Activated T-helper 2 cell treated with anti-CD3 and anti-CD28 coated beads, Interferon-gamma antibody, Interleukin-2, Interleukin-4, amounts not matched to agents 10 μg/mL and 5 μg/mL and 100 μg/mL, durations not matched to agents 14 hours and 24 hours and 36 hours (primary cell): Measurements from ENCODE around the gene ELFN2. TPM values are rescaled to one million over a fixed set of nuclear protein-coding genes. Genes with fewer than 3 reads are reported as not detected.

ENCODE experiments used
- DNase-seq: peaks from one replicate; pipeline ENCODE4 v3.0.0; 2021; ENCODE audit warnings: low spot score
- H3K27ac Mint-ChIP-seq: one replicate; pipeline ENCODE4 v1.8.0; 2021; ENCODE audit warnings: mixed read lengths
- H3K27me3 Mint-ChIP-seq: one replicate; pipeline ENCODE4 v1.8.0; 2021; ENCODE audit warnings: low read depth, mixed read lengths
- H3K36me3 Mint-ChIP-seq: one replicate; pipeline ENCODE4 v1.8.0; 2021; ENCODE audit warnings: low read depth, mixed read lengths
- H3K4me1 Mint-ChIP-seq: one replicate; pipeline ENCODE4 v1.8.0; 2021; ENCODE audit warnings: low read depth, mixed read lengths
- H3K4me3 Mint-ChIP-seq: one replicate; pipeline ENCODE4 v1.8.0; 2021; ENCODE audit warnings: low read depth, mild to moderate bottlenecking, moderate library complexity, mixed read lengths
- H3K9me3 Mint-ChIP-seq: one replicate; pipeline ENCODE4 v1.8.0; 2021; ENCODE audit warnings: mixed read lengths
- intact Hi-C: fragments of 100-400 bp; cut with micrococcal nuclease; formaldehyde crosslinking; loops from one replicate; pipeline ENCODE4 v1.15.1; 2023
- total RNA-seq: library from RNA; stranded (reverse); gene quantifications from 2 replicates; pipeline ENCODE4 v1.2.3, GENCODE V29; 2022

The ELFN2 gene
- total RNA-seq, 1 donor from 2014 or later: 0.11 TPM

GRCh38 chr22:37349043-37349814 is 78.0 kb downstream of the ELFN2 start:
- Mint-ChIP-seq H3K4me3 (no peak overlapping the region), H3K9me3 (no peaks in the 10 kb centered on the region), H3K27me3 (no peaks in the 10 kb centered on the region), H3K4me1 (no peaks in the 10 kb centered on the region), H3K36me3 (no peaks in the 10 kb centered on the region), H3K27ac (no peak overlapping the region)
- DNase-seq: no peak
- intact Hi-C loops: no loop called here

GRCh38 chr22:37346505-37346895 is 80.8 kb downstream of the ELFN2 start:
- Mint-ChIP-seq H3K36me3 (no peaks in the 10 kb centered on the region), H3K27me3 (peaks cover 6% of the 10 kb centered on the region), H3K4me3 (no peak overlapping the region), H3K9me3 (no peaks in the 10 kb centered on the region), H3K4me1 (no peaks in the 10 kb centered on the region), H3K27ac (no peak overlapping the region)
- DNase-seq: no peak
- intact Hi-C loops: no loop called here

GRCh38 chr22:37345863-37346504 is 81.3 kb downstream of the ELFN2 start:
- DNase-seq: no peak
- H3K4me3 Mint-ChIP-seq: no peak overlapping the region
- peaks cover 6% of the 10 kb centered on the region for H3K27me3 Mint-ChIP-seq
- intact Hi-C loops: no loop called here
- no peak overlapping the region for H3K27ac Mint-ChIP-seq
- H3K4me1 Mint-ChIP-seq: no peaks in the 10 kb centered on the region
- no peaks in the 10 kb centered on the region for H3K9me3 Mint-ChIP-seq
- H3K36me3 Mint-ChIP-seq: no peaks in the 10 kb centered on the region

- H3K4me1 Mint-ChIP-seq: no peaks in the 10 kb centered on the region
- no peak overlapping the region for H3K4me3 Mint-ChIP-seq
- H3K9me3 Mint-ChIP-seq: no peaks in the 10 kb centered on the region
- H3K36me3 Mint-ChIP-seq: no peaks in the 10 kb centered on the region
- peaks cover 6% of the 10 kb centered on the region for H3K27me3 Mint-ChIP-seq
- H3K27ac Mint-ChIP-seq: no peak overlapping the region
- intact Hi-C loops: no loop called here
- DNase-seq: no peak
Measured at GRCh38 chr22:37344735-37345449, 82.4 kb downstream of the ELFN2 start.

GRCh38 chr22:37343863-37344734 is 83.2 kb downstream of the ELFN2 start:
- H3K27ac Mint-ChIP-seq: no peak overlapping the region
- H3K4me1 Mint-ChIP-seq: no peaks in the 10 kb centered on the region
- no peak for DNase-seq
- peaks cover 6% of the 10 kb centered on the region for H3K27me3 Mint-ChIP-seq
- H3K9me3 Mint-ChIP-seq: no peaks in the 10 kb centered on the region
- intact Hi-C loops: no loop called here
- H3K36me3 Mint-ChIP-seq: no peaks in the 10 kb centered on the region
- H3K4me3 Mint-ChIP-seq: no peak overlapping the region

- no peak overlapping the region for H3K27ac Mint-ChIP-seq
- peaks cover 7% of the 10 kb centered on the region for H3K27me3 Mint-ChIP-seq
- no peaks in the 10 kb centered on the region for H3K9me3 Mint-ChIP-seq
- no peaks in the 10 kb centered on the region for H3K36me3 Mint-ChIP-seq
- intact Hi-C loops: no loop called here
- DNase-seq: no peak
- H3K4me3 Mint-ChIP-seq: no peak overlapping the region
- H3K4me1 Mint-ChIP-seq: no peaks in the 10 kb centered on the region
Measured at GRCh38 chr22:37343348-37343747, 83.9 kb downstream of the ELFN2 start.

GRCh38 chr22:37342065-37342464 is 85.2 kb downstream of the ELFN2 start:
- Mint-ChIP-seq H3K4me3 (no peak overlapping the region), H3K9me3 (no peaks in the 10 kb centered on the region), H3K4me1 (no peaks in the 10 kb centered on the region), H3K27me3 (peaks cover 14% of the 10 kb centered on the region), H3K36me3 (no peaks in the 10 kb centered on the region), H3K27ac (no peak overlapping the region)
- intact Hi-C loops: no loop called here
- DNase-seq: no peak

GRCh38 chr22:37340331-37341262 is 86.7 kb downstream of the ELFN2 start:
- intact Hi-C loops: no loop called here

GRCh38 chr22:37338539-37339246 is 88.6 kb downstream of the ELFN2 start:
- Mint-ChIP-seq H3K27me3 (peaks cover 38% of the 10 kb centered on the region), H3K4me3 (no peak overlapping the region), H3K9me3 (no peaks in the 10 kb centered on the region), H3K36me3 (no peaks in the 10 kb centered on the region), H3K4me1 (peaks cover 4% of the 10 kb centered on the region), H3K27ac (no peak overlapping the region)
- intact Hi-C loops: loop anchor here (5.0 kb wide), 1 partner anchor 89 kb away; the partner anchor contains the start of gene ELFN2
- DNase-seq: no peak

More at GRCh38 chr22:37340331-37341262, 86.7 kb downstream of the ELFN2 start:
- Mint-ChIP-seq H3K27ac (no peak overlapping the region), H3K4me1 (no peaks in the 10 kb centered on the region), H3K9me3 (no peaks in the 10 kb centered on the region), H3K27me3 (peaks cover 23% of the 10 kb centered on the region), H3K36me3 (no peaks in the 10 kb centered on the region), H3K4me3 (no peak overlapping the region)
- DNase-seq: no peak

GRCh38 chr22:37337204-37337943 is 89.9 kb downstream of the ELFN2 start:
- Mint-ChIP-seq H3K4me1 (peaks cover 4% of the 10 kb centered on the region), H3K9me3 (no peaks in the 10 kb centered on the region), H3K27ac (no peak overlapping the region), H3K36me3 (no peaks in the 10 kb centered on the region), H3K27me3 (peaks cover 46% of the 10 kb centered on the region), H3K4me3 (no peak overlapping the region)
- intact Hi-C loops: loop anchor here (5.0 kb wide), 1 partner anchor 90 kb away; the partner anchor contains the start of gene ELFN2
- DNase-seq: no peak

GRCh38 chr22:37336579-37336978 is 90.7 kb downstream of the ELFN2 start:
- Mint-ChIP-seq H3K4me3 (no peak overlapping the region), H3K36me3 (no peaks in the 10 kb centered on the region), H3K9me3 (no peaks in the 10 kb centered on the region), H3K4me1 (peaks cover 4% of the 10 kb centered on the region), H3K27ac (no peak overlapping the region), H3K27me3 (peaks cover 48% of the 10 kb centered on the region)
- DNase-seq: no peak
- intact Hi-C loops: loop anchor here (5.0 kb wide), 1 partner anchor 91 kb away; the partner anchor contains the start of gene ELFN2
